T47D (cell line): ENCODE data around the gene MARK1.
"Not testable (repeated sequence)": the region's sequence is repeated elsewhere in the genome, so short reads cannot be mapped to it uniquely, and the experiment has no call there.

Source experiments
- DNase-seq, 2 experiments: peaks; one replicate each; pipeline versions ENCODE4 v3.0.0 to v3.0.0-alpha.2; 2011 to 2012; ENCODE audit warnings: low read depth in 1 of 2, low spot score in 1 of 2
- JUND ChIP-seq: IDR thresholded peaks from 2 replicates; pipeline ENCODE4 v1.6.1; 2012; ENCODE audit warnings: low read depth
- in situ Hi-C: cut with HindIII; loops from 2 replicates; pipeline ENCODE4 v1.10.0; 2016; ENCODE audit warnings: low sequenced_read_pairs, low pct_unique_long_range_greater_than_20kb

MARK1 gene

GRCh38 chr1:220592714-220593113 is 64.8 kb downstream of the MARK1 start:
- in situ Hi-C loops: no loop called here
- TF ChIP-seq JUND: no peak
- no peak for DNase-seq

DNA sequence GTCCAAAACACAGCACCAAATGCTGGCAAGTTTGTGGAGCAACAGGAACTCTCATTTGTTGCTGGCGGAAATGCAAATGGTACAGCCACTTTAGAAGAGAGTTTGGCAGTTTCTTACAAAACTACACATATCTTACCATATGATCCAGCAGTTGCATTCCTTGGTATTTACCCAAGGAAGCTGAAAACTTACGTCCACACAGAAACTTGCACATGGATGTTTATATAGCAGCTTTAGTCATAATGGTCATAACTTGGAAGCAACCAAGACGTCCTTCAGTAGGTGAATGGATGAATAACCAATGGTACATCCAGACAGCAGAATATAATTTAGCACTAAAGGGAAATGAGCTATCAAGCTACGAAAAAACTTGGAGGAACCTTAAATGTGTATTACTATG is 66.4 kb downstream of the MARK1 start:
- peak in 1 of 2 experiments; percentile 31 for DNase-seq
- in situ Hi-C loops: no loop called here
- no peak for TF ChIP-seq JUND

DNA sequence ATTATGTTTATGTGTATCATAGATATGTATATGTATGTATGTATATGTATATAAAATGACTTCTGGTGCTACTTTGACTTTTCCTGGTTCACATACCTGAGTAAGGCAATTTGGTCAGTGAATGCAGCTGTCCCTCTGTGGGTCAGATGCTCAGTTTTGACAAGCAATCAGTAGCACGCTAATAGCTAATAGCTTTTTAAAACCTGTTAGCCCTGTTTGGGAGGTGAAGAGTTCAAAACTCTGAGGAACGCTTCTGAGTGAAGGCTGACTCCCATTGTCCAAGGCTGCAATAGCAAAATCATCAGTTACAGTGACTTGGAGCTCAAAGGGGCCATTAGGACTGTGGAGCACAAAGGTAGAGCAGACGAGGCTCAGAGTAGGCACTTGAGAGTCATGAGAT is 67.2 kb downstream of the MARK1 start:
- DNase-seq: no peak
- no peak for TF ChIP-seq JUND
- in situ Hi-C loops: no loop called here

DNA sequence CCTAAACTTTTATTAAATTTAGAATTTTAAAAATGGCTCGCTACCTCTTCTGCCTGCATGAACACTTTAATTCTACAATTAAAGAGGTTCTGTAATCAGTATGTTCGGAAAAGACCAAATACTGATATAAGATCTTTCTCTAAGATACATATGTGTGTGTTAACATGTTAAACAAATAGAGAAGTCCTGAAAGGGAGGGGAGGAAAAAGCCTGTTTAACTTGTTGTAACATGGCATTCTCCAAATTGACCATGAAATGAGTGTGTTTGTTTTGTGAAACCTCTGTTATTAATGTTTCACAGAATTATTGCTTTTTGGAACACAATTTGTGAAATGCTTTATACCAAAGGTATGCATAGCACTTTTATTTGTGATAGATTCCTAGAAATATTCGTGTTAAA is 77.0 kb downstream of the MARK1 start:
- TF ChIP-seq JUND: no peak
- in situ Hi-C loops: no loop called here

GRCh38 chr1:220605651-220606050 is 77.7 kb downstream of the MARK1 start:
- in situ Hi-C loops, DNase-seq: not testable (repeated sequence)

More for the DNA sequence above, 77.0 kb downstream of the MARK1 start:
- peak in 1 of 2 experiments; percentile 61 for DNase-seq

DNA sequence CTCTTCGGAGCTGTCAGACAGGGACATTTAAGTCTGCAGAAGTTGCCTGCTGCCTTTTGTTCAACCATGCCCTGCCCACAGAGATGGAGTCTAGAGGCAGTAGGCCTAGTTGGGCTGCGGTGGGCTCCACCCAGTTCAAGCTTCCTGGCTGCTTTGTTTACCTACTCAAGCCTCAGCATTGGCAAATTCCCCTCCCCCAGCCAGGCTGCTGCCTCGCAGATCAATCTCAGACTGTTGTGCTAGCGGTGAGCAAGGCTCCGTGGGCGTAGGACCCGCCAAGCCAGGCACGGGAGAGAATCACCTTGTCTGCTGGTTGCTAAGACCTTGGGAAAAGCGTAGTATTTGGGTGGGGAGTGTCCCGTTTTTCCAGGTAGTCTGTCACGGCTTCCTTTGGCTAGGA is 83.2 kb downstream of the MARK1 start:
- DNase-seq, in situ Hi-C loops: not testable (repeated sequence)

DNA sequence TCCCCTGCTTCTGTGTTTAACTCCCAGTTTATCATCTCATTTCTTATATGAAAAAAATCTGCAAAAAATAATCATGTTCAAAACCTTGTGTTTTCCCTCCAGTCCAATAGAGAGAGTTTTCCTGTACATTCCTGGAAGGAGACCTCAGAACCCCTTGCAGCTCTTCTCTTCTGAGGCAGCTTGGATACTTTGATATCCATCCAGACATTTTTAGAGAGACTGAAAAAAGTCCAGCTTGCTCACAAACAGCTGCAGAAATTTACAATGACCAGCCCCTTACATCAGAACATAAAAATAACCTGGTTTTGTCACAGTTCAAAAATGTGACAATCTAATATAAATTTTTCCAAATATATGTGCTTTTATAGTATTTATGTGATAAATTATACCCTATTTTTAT is 88.9 kb downstream of the MARK1 start:
- in situ Hi-C loops: no loop called here
- no peak for DNase-seq
- no peak for TF ChIP-seq JUND

- in situ Hi-C loops: no loop called here
- DNase-seq: no peak
- TF ChIP-seq JUND: no peak
These were observed 100.5 kb downstream of the MARK1 start for GRCh38 chr1:220628431-220628830.

DNA sequence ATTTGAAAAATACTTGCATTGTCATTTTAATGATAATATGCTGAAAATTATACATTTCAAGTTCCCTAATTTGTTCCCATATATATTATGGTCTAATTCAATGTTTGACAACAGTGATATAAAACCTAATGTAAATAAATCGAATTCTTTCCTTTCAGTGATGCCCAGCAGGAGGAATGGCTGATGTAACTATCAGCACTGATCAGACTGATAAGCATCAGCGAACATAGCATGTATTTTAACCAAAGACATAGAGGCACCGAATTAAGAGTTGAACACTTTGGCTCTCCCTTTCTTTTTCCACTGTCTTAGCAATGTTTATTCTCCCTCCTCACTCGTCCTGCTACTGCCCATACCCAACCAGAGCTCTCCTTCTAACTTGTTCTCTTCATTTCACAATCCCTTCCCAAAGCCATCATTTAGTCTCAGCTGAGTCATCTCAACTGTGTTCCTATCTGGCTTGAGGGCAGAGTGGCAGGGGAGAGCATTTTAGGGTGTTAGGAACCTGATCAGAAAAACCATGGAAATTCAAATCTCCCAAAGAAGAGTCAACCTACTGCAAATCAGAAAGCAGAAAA is 103.4 kb downstream of the MARK1 start:
- TF ChIP-seq JUND: no peak
- DNase-seq: no peak
- in situ Hi-C loops: no loop called here

- DNase-seq: no peak
- no peak for TF ChIP-seq JUND
- in situ Hi-C loops: no loop called here
These were observed 109.8 kb downstream of the MARK1 start for GRCh38 chr1:220637759-220638158.

- in situ Hi-C loops: no loop called here
- no peak for TF ChIP-seq JUND
- no peak for DNase-seq
These were observed 114.3 kb downstream of the MARK1 start for GRCh38 chr1:220642285-220642684.

DNA sequence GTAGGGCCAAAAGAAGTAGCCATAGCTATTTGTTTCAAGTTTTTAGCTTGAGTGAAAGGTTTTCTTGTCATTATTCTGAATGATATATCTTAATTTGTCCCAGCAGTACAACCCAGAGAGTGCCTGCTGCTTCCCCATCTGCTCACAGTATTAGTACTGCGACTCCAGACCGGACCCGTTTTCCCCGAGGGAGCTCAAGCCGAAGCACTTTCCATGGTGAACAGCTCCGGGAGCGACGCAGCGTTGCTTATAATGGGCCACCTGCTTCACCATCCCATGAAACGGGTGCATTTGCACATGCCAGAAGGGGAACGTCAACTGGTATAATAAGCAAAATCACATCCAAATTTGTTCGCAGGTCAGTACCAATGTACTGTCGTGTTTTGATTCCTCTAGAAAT is 125.1 kb downstream of the MARK1 start:
- TF ChIP-seq JUND: no peak
- in situ Hi-C loops: no loop called here
- DNase-seq: no peak

DNA sequence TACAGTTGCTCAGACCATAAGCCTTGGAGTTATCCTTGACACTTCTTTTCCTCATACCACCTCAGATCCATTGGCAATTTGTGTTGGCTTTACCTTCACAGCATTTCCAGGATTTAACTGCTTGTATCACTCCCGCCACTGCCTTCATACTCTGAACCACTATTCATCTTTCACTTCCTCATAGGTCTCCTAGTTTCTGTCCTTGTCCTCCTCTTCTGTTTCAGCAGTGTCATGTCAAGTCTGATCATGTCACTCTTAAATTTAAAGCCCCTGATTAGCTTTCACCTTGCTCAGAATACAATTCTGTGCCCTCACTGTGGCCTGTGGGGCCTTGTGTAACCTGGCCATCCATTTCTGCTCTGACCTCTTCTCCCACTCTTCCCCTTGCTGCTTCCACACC is 127.6 kb downstream of the MARK1 start:
- in situ Hi-C loops: no loop called here
- TF ChIP-seq JUND: no peak
- DNase-seq: no peak

GRCh38 chr1:220655961-220656740 is 128.2 kb downstream of the MARK1 start:
- in situ Hi-C loops: no loop called here
- DNase-seq: no peak
- no peak for TF ChIP-seq JUND
